Measurements from ENCODE around the gene SHISA9. TPM values are rescaled to one million over a fixed set of nuclear protein-coding genes. Genes with fewer than 3 reads are reported as not detected.

The SHISA9 gene
- total RNA-seq, 4 donors from 2014 or later = 2.0 to 6.3 (median 3.5) TPM

DNA sequence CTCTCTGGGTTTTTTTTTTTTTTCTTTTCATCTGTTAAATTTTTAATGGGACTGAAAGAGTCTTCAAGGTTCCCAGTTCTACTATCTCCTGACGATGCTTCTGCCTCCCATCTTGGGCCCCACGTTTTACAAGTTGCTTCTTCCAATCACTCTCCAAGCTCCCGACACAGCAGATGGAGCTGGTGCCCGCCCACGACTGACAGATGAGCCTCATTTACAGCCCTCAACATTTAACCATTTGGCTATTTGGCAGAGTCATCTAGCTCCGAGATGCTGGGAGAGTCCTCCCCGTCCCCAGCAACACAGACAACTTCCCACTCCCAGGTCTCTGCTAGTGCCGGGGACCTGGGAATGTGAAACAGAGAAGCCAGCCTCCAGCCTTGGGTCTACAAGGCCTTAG, 276.9 kb downstream of the SHISA9 start:
- H3K27ac ChIP-seq = no peak overlapping the region
- no peak for DNase-seq (ENCODE audit: low spot score in 2 of 2)
- no peak overlapping the region for H3K4me3 ChIP-seq
- peaks cover 0 to 7% (median 0%) of the 10 kb centered on the region in 4 donors for H3K9me3 ChIP-seq
- no peaks in the 10 kb centered on the region for H3K27me3 ChIP-seq
- no peaks in the 10 kb centered on the region for H3K4me1 ChIP-seq
- TF ChIP-seq, protein P1, sequence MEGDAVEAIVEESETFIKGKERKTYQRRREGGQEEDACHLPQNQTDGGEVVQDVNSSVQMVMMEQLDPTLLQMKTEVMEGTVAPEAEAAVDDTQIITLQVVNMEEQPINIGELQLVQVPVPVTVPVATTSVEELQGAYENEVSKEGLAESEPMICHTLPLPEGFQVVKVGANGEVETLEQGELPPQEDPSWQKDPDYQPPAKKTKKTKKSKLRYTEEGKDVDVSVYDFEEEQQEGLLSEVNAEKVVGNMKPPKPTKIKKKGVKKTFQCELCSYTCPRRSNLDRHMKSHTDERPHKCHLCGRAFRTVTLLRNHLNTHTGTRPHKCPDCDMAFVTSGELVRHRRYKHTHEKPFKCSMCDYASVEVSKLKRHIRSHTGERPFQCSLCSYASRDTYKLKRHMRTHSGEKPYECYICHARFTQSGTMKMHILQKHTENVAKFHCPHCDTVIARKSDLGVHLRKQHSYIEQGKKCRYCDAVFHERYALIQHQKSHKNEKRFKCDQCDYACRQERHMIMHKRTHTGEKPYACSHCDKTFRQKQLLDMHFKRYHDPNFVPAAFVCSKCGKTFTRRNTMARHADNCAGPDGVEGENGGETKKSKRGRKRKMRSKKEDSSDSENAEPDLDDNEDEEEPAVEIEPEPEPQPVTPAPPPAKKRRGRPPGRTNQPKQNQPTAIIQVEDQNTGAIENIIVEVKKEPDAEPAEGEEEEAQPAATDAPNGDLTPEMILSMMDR (IDR thresholded peaks at IDR 0.05) = no peak
- no peak for TF ChIP-seq EP300 (IDR thresholded peaks at IDR 0.05)
- TF ChIP-seq POLR2A (IDR thresholded peaks at IDR 0.05) = no peak
- 20 to 26% methylated on average over 8 of the region's 8 CpGs for WGBS, 2 donors
- no peaks in the 10 kb centered on the region for H3K36me3 ChIP-seq

DNA sequence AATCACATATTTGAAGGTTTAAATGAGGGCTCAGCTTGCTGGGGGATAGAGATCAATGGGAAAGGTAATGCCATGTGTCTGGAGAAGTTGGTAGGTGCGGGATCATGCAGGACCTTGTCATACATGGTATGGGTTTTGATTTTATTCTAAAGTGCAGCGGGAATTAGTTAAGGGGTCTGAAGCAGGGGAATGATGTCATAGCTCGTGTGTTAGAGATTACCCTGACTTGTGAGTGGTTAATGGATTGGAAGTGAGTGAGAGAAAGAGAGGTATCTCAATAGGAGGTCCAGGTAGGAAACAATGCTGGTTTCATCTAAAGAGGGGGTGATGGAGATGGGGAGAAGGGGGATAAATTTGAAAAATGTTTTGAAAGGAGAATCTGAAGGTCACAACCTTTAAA, 280.0 kb downstream of the SHISA9 start:
- H3K9me3 ChIP-seq = peaks cover 0 to 7% (median 0%) of the 10 kb centered on the region in 4 donors
- H3K4me3 ChIP-seq = no peak overlapping the region
- no peaks in the 10 kb centered on the region for H3K4me1 ChIP-seq
- no peaks in the 10 kb centered on the region for H3K36me3 ChIP-seq
- TF ChIP-seq POLR2A (IDR thresholded peaks at IDR 0.05) (no peak), EP300 (IDR thresholded peaks at IDR 0.05) (no peak)
- TF ChIP-seq, protein P1 (IDR thresholded peaks at IDR 0.05) = no peak
- WGBS, 2 donors = 74 to 75% methylated on average over 3 of the region's 3 CpGs
- H3K27ac ChIP-seq = no peak overlapping the region
- H3K27me3 ChIP-seq = no peaks in the 10 kb centered on the region
- no peak for DNase-seq (ENCODE audit: low spot score in 2 of 2)

- DNase-seq (ENCODE audit: low spot score in 2 of 2) = no peak
- WGBS, 2 donors = 29 to 40% methylated on average over 5 of the region's 5 CpGs
- no peak overlapping the region for H3K4me3 ChIP-seq
- H3K4me1 ChIP-seq = no peaks in the 10 kb centered on the region
- TF ChIP-seq EP300 (IDR thresholded peaks at IDR 0.05) (no peak), POLR2A (IDR thresholded peaks at IDR 0.05) (no peak)
- TF ChIP-seq, protein P1 (IDR thresholded peaks at IDR 0.05) = no peak
- no peak overlapping the region for H3K27ac ChIP-seq
- H3K36me3 ChIP-seq = no peaks in the 10 kb centered on the region
- H3K27me3 ChIP-seq = no peaks in the 10 kb centered on the region
- peaks cover 0 to 10% (median 0%) of the 10 kb centered on the region in 4 donors for H3K9me3 ChIP-seq
These were observed 285.4 kb downstream of the SHISA9 start for GRCh38 chr16:13186813-13187212.

GRCh38 chr16:13189250-13189649, 287.9 kb downstream of the SHISA9 start:
- no peak overlapping the region for H3K27ac ChIP-seq
- H3K9me3 ChIP-seq = peaks cover 0 to 24% (median 0%) of the 10 kb centered on the region in 4 donors
- 83 to 89% methylated on average over 7 of the region's 7 CpGs for WGBS, 2 donors
- no peaks in the 10 kb centered on the region for H3K27me3 ChIP-seq
- no peaks in the 10 kb centered on the region for H3K36me3 ChIP-seq
- no peak overlapping the region for H3K4me3 ChIP-seq
- TF ChIP-seq POLR2A (IDR thresholded peaks at IDR 0.05) = no peak
- TF ChIP-seq EP300 (IDR thresholded peaks at IDR 0.05) = no peak
- TF ChIP-seq, protein P1 (IDR thresholded peaks at IDR 0.05) = no peak
- H3K4me1 ChIP-seq = no peaks in the 10 kb centered on the region
- no peak for DNase-seq (ENCODE audit: low spot score in 2 of 2)

DNA sequence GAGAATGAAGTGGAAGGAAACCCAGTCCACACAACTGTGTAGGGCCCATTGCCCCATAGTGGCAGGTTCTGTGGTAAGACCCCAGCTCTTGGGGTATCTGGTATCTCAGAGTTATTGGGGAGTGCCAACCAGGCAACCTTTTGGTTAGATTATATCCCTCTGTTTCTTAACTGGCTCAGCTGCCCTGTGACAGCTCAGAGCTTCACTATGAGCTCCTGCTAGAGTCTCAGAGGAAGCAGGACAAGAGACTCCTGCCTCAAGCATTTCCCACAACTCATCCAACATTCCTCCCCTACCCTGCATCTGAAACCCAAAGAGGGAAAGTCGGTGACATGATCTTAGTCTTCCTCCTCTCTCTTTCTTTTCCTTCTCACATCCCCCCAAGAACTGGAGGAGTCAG, 292.3 kb downstream of the SHISA9 start:
- WGBS, 2 donors = 71 to 82% methylated on average over 1 of the region's 1 CpG
- no peaks in the 10 kb centered on the region for H3K36me3 ChIP-seq
- H3K4me1 ChIP-seq = no peaks in the 10 kb centered on the region
- no peak for DNase-seq (ENCODE audit: low spot score in 2 of 2)
- no peak overlapping the region for H3K4me3 ChIP-seq
- H3K27me3 ChIP-seq = no peaks in the 10 kb centered on the region
- peaks cover 0 to 30% (median 0%) of the 10 kb centered on the region in 4 donors for H3K9me3 ChIP-seq
- no peak overlapping the region for H3K27ac ChIP-seq
- TF ChIP-seq, protein P1 (IDR thresholded peaks at IDR 0.05) = no peak
- TF ChIP-seq EP300 (IDR thresholded peaks at IDR 0.05) (no peak), POLR2A (IDR thresholded peaks at IDR 0.05) (no peak)
